Inflammatory macrophage treated with lipopolysaccharide for 1 hour (primary cell): ENCODE results near the gene FAM120A.

ENCODE experiments used
- DNase-seq, 2 donors: peaks; one replicate each; pipeline ENCODE4 v3.0.0-alpha.2; 2020 to 2022

FAM120A gene

GRCh38 chr9:93446073-93446472, 5.4 kb upstream of the FAM120A start:
- DNase-seq: peak in 1 of 2 donors; percentile 42

DNA sequence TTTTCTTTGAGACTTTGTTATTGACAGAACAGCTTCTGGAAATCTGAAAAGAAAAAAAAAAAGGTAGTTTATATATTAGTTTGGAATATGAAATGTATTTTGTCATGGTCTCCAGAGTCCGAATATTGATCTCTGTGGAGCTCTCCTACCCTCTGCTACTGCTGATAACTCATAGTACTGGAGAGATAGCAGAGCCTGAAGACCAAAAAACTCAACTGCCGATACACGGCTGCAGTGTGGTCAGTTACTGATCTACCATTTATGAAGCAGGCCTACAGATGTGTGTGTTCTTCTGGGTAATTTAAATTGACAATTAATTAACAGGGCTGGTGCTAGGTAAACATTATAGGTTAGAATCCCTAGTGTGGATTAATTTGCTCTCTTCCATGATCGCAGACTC, 3.8 kb upstream of the FAM120A start:
- no peak for DNase-seq

DNA sequence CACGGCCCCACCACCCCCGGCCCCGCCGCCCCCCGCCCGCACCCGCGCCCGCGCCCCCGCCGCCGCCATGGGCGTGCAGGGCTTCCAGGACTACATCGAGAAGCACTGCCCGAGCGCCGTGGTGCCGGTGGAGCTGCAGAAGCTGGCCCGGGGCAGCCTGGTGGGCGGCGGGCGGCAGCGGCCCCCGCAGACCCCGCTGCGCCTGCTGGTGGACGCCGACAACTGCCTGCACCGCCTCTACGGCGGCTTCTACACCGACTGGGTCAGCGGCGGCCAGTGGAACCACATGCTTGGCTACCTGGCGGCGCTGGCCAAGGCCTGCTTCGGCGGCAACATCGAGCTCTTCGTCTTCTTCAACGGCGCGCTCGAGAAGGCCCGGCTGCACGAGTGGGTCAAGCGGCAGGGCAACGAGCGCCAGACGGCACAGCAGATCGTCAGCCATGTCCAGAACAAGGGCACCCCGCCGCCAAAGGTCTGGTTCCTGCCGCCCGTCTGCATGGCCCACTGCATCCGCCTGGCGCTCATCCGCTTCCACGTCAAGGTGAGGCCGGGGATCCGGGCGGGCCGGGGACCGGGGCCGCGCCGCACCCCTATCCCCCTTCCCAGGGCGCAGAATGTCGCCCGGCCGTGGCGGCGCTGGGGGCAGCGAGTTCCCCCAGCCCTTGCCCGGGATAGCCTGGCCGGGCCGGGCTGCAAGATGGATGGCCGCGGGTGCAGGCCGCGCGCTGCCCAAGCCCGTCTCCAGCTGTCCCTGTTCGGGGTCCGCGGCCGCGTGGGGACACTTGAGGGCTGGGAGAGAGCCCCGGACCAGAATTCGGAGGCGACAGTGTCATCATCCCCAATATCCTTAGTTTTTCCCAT, 594 bp downstream of the FAM120A start:
- DNase-seq: peak; percentile 19

GRCh38 chr9:93452710-93453046, 1.2 kb downstream of the FAM120A start:
- DNase-seq: peak in 1 of 2 donors; percentile 44

DNA sequence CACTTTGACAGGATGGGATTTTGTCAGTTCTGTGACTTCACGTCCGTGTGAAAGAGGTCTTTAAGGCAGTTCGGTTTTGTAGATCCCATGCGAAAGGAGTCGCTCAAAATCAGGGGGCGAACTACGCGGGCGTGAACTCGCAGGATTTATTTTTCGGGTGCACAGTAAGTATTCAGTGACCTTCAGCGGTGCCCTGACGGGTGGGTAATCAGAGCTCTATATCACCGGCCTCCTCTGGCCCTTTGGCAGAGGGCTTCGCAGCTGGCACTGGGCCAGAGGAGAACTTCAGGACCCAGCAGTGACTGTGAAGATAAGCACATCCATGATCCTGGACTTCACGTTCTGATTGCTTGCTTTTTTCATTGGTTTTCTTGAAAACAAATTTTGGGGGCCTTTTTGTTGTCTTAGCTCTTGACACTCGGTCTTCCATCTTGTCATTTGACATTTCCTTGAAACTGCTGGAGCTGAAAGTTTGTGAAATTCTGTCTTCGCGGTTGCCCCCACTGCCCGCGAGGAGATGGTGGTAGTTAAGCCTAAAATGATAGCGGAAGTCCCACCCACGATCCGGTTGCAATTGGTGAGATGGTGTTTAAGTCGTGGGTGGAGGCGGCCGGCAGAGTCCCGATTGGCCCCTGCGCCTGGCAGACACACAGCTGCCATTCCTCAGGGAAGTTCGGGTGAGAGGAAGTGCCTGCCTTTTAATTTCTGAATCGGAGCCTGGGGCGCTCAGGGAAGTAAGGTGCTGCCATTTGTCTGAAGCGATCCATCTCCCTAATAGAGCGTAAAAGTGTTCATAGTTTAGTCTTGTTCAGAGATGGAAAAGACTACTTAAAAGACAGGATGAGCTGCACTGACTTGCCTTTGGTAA, 1.8 kb downstream of the FAM120A start, which contains the start of gene FAM120AOS:
Gene FAM120AOS (minus strand): TSS at position 535 of the 868 bp plus-strand sequence. CDS start 872 bp downstream, outside the sequence.
- peak; percentile 91 to 97 for DNase-seq

- DNase-seq: no peak
Measured at GRCh38 chr9:93456022-93456421, 4.5 kb downstream of the FAM120A start.

GRCh38 chr9:93456504-93456903, 5.0 kb downstream of the FAM120A start:
- DNase-seq: peak; percentile 65 to 75

GRCh38 chr9:93457006-93457405, 5.5 kb downstream of the FAM120A start:
- peak; percentile 16 to 19 for DNase-seq

GRCh38 chr9:93458712-93459111, 7.2 kb downstream of the FAM120A start:
- peak; percentile 28 to 74 for DNase-seq

GRCh38 chr9:93459432-93459847, 8.0 kb downstream of the FAM120A start:
- no peak for DNase-seq

DNA sequence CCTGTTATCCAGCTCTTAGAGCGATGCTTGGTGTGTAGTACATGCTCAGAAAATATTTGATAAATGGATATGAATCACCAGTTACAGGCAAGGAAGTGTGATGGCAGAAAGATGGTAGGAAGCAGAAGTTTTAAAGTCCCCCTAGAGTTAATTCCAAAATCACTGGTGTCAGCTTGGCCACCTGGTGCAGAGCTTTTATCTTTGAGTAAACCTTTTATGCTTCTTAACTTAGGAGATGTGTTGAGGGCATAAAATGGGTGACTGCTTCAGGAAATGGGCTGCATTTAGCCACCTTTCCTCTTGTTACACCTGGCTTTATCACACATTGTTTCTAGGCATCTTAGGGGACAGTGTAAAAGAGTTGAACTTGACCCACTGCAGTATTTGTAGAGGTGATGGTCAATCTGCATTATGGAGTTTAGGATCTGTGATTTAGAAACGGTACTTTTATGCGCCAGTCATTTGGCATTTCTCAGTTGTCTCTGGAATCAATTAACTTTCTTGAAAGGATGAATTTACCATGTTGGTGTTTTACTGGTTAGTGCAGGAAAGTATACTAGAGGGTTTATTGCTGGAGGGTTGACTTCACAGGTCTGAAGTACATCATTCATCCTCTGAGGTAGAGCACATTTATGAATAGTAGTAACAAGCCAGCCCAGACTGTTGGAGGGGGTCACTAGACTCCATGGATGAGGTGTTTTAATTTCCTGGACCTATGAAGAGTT, 9.4 kb downstream of the FAM120A start:
- no peak for DNase-seq

GRCh38 chr9:93461414-93461743, 9.9 kb downstream of the FAM120A start:
- DNase-seq: no peak

GRCh38 chr9:93461821-93462220, 10.3 kb downstream of the FAM120A start:
- peak; percentile 22 to 29 for DNase-seq

GRCh38 chr9:93463638-93464248, 12.3 kb downstream of the FAM120A start:
- no peak for DNase-seq

- peak; percentile 50 to 57 for DNase-seq
Measured at GRCh38 chr9:93464395-93464794, 12.9 kb downstream of the FAM120A start.

DNA sequence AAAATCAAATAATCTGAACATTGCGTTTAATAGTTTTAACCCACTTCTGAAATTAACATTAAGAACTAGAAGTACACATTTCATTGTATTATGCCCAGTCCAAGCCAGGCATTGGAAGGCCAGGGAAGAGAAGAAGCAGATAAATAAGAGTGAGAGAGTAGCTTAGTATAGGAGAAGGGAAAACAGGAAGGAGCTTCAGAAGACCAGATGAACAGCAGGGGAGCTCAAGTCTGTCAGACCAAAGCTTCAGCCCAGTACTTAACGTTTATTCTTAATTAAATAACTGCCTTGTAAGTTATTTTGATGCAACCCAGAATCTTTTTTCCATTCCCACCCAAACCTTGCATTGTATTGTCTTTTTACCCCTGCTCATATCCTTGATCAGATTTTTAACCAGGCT, 13.4 kb downstream of the FAM120A start:
- DNase-seq: peak in 1 of 2 donors; percentile 19

GRCh38 chr9:93465855-93466254, 14.4 kb downstream of the FAM120A start:
- DNase-seq: peak; percentile 27 to 73

GRCh38 chr9:93466416-93467061, 15.1 kb downstream of the FAM120A start:
- DNase-seq: no peak

- no peak for DNase-seq
Measured at GRCh38 chr9:93467062-93467416, 15.6 kb downstream of the FAM120A start.

GRCh38 chr9:93467462-93467861, 16.0 kb downstream of the FAM120A start:
- no peak for DNase-seq

GRCh38 chr9:93468763-93469456, 17.4 kb downstream of the FAM120A start:
- DNase-seq: peak in 1 of 2 donors; percentile 14

DNA sequence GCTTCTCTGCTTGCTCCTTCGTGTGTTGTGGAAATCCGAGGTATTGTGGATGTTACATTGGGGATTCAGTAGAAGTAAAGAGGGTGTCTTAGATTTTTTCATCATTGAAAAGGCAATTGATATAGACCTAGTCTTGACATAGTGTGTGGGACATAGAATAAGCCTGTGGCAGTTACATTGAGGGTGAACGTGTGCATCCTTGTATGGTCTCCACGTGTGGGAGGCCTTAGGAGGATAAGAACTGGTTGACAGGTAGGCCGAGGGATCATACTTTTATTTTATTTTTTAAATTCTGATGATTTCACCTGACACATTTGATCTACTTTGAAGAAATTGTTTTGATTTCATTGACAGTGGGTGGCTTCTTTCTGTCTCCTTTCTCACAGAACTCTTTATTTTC, 18.9 kb downstream of the FAM120A start:
- no peak for DNase-seq
